HG03175 (cell line): Measurements from ENCODE around the gene CAPN8.

Experiments used
- ATAC-seq: cut with Tn5 transposase; IDR thresholded peaks from one replicate; pipeline ENCODE4 v1.9.1; 2021; ENCODE audit warnings: mild to moderate bottlenecking, moderate library complexity; ENCODE audit not compliant: unreplicated experiment

CAPN8 gene

GRCh38 chr1:223657978-223658377 is 7.5 kb downstream of the CAPN8 start:
- ATAC-seq: no peak

- no peak for ATAC-seq
Observed at GRCh38 chr1:223654083-223654482, 11.4 kb downstream of the CAPN8 start.

- ATAC-seq: no peak
Observed at GRCh38 chr1:223653431-223653830, 12.1 kb downstream of the CAPN8 start.

GRCh38 chr1:223653015-223653414 is 12.5 kb downstream of the CAPN8 start:
- no peak for ATAC-seq

- no peak for ATAC-seq
Observed at GRCh38 chr1:223652436-223652941, 13.0 kb downstream of the CAPN8 start.

GRCh38 chr1:223651291-223651991 is 14.1 kb downstream of the CAPN8 start:
- ATAC-seq: no peak

- no peak for ATAC-seq
Observed at GRCh38 chr1:223650465-223650864, 15.0 kb downstream of the CAPN8 start.

- no peak for ATAC-seq
Observed at GRCh38 chr1:223649222-223649621, 16.3 kb downstream of the CAPN8 start.

GRCh38 chr1:223647249-223647648 is 18.3 kb downstream of the CAPN8 start:
- no peak for ATAC-seq

GRCh38 chr1:223645903-223646302 is 19.6 kb downstream of the CAPN8 start:
- ATAC-seq: no peak

GRCh38 chr1:223642237-223642636 is 23.3 kb downstream of the CAPN8 start:
- ATAC-seq: no peak

- no peak for ATAC-seq
Observed at GRCh38 chr1:223641523-223642039, 23.9 kb downstream of the CAPN8 start.

GRCh38 chr1:223639331-223639749 is 26.2 kb downstream of the CAPN8 start:
- peak; percentile 43 for ATAC-seq

GRCh38 chr1:223635236-223635635 is 30.3 kb downstream of the CAPN8 start:
- no peak for ATAC-seq

GRCh38 chr1:223634423-223634822 is 31.1 kb downstream of the CAPN8 start:
- no peak for ATAC-seq

GRCh38 chr1:223631956-223632355 is 33.5 kb downstream of the CAPN8 start:
- no peak for ATAC-seq

- no peak for ATAC-seq
Observed at GRCh38 chr1:223631473-223631872, 34.0 kb downstream of the CAPN8 start.

GRCh38 chr1:223629126-223629457 is 36.4 kb downstream of the CAPN8 start:
- no peak for ATAC-seq

GRCh38 chr1:223628233-223629125 is 37.0 kb downstream of the CAPN8 start:
- peak; percentile 57 for ATAC-seq

- ATAC-seq: no peak
Observed at GRCh38 chr1:223622132-223622842, 43.2 kb downstream of the CAPN8 start.

- peak; percentile 94 for ATAC-seq
Observed at GRCh38 chr1:223621312-223621734, 44.2 kb downstream of the CAPN8 start.
